ENCODE measurements around the gene ZNF787.

- no peak for TF ChIP-seq POLR2A (IDR thresholded peaks at IDR 0.05)
- no peak for TF ChIP-seq CTCF (IDR thresholded peaks at IDR 0.05)
Measured at GRCh38 chr19:56079609-56080008, 41.5 kb downstream of the ZNF787 start.

All from testis (tissue), 2 donors.